Activated B cell treated with CpG ODN at 0.5 μM for 24 hours (primary cell): ENCODE results near the gene TMEM245. TPM values are rescaled to one million over a fixed set of nuclear protein-coding genes. Genes with fewer than 3 reads are reported as not detected.

Experiments
- ATAC-seq: fragments of 200-7000 bp; cut with Tn5 transposase; one replicate; pipeline ENCODE4 v1.10.0; 2021; ENCODE audit warnings: low read depth, mild to moderate bottlenecking, moderate library complexity
- CTCF ChIA-PET: fragments of 350-600 bp; sonication (Branson Sonifier 250); formaldehyde crosslinking; loops from one replicate; lab custom pipeline; 2021; ENCODE audit warnings: antibody characterized with exemption; lab: Charles Lee
- POLR2A ChIA-PET: fragments of 350-600 bp; sonication (Branson Sonifier 250); formaldehyde crosslinking; loops from one replicate; lab custom pipeline; 2021; ENCODE audit warnings: antibody characterized with exemption; lab: Charles Lee
- DNase-seq: peaks from one replicate; pipeline ENCODE4 v3.0.0; 2022
- H3K27ac Mint-ChIP-seq: one replicate; pipeline ENCODE4 v1.8.0; 2020; ENCODE audit warnings: mixed read lengths
- H3K27me3 Mint-ChIP-seq: one replicate; pipeline ENCODE4 v1.8.0; 2021; ENCODE audit warnings: mixed read lengths
- H3K36me3 Mint-ChIP-seq: one replicate; pipeline ENCODE4 v1.8.0; 2021; ENCODE audit warnings: low read depth, mixed read lengths
- H3K4me1 Mint-ChIP-seq: one replicate; pipeline ENCODE4 v1.8.0; 2021; ENCODE audit warnings: mixed read lengths
- H3K4me3 Mint-ChIP-seq: one replicate; pipeline ENCODE4 v1.8.0; 2020; ENCODE audit warnings: mild to moderate bottlenecking, mixed read lengths
- H3K9me3 Mint-ChIP-seq: one replicate; pipeline ENCODE4 v1.8.0; 2020; ENCODE audit warnings: mixed read lengths
- CTCF ChIP-seq: fragments of 200-600 bp; IDR thresholded peaks from one replicate; pipeline ENCODE4 v1.8.0; 2022; ENCODE audit warnings: antibody characterized with exemption, mild to moderate bottlenecking
- intact Hi-C: fragments of 100-400 bp; cut with micrococcal nuclease; formaldehyde crosslinking; loops from one replicate; pipeline ENCODE4 v1.15.1; 2024
- total RNA-seq: library from RNA; stranded (reverse); gene quantifications from 2 replicates; pipeline ENCODE4 v1.2.3, GENCODE V29; 2022

The TMEM245 gene
- total RNA-seq, 1 donor from 2014 or later = 20.6 TPM

- Mint-ChIP-seq H3K27me3 (no peaks in the 10 kb centered on the region), H3K4me1 (peaks cover 5% of the 10 kb centered on the region), H3K36me3 (no peaks in the 10 kb centered on the region), H3K4me3 (no peak overlapping the region), H3K9me3 (no peaks in the 10 kb centered on the region), H3K27ac (no peak overlapping the region)
- intact Hi-C loops = no loop called here
- DNase-seq = no peak
- no peak for TF ChIP-seq CTCF
- ChIA-PET CTCF (no interaction called here), POLR2A (no interaction called here)
- ATAC-seq = no peak
These were observed 4.4 kb upstream of the TMEM245 start for GRCh38 chr9:109124121-109124520.

GRCh38 chr9:109122726-109123621 lies 3.2 kb upstream of the TMEM245 start:
- ATAC-seq (no peak), DNase-seq (no peak)
- no peak overlapping the region for H3K27ac Mint-ChIP-seq
- intact Hi-C loops = no loop called here
- no peak overlapping the region for H3K4me3 Mint-ChIP-seq
- POLR2A ChIA-PET = no interaction called here
- H3K36me3 Mint-ChIP-seq = peaks cover 4% of the 10 kb centered on the region
- H3K27me3 Mint-ChIP-seq = no peaks in the 10 kb centered on the region
- CTCF ChIA-PET = no interaction called here
- no peaks in the 10 kb centered on the region for H3K9me3 Mint-ChIP-seq
- peaks cover 16% of the 10 kb centered on the region for H3K4me1 Mint-ChIP-seq
- no peak for TF ChIP-seq CTCF

GRCh38 chr9:109121232-109121796 lies 1.6 kb upstream of the TMEM245 start:
- peaks cover 10% of the 10 kb centered on the region for H3K36me3 Mint-ChIP-seq
- H3K4me3 Mint-ChIP-seq = no peak overlapping the region
- ATAC-seq (no peak), DNase-seq (no peak)
- no peak for TF ChIP-seq CTCF
- no peaks in the 10 kb centered on the region for H3K9me3 Mint-ChIP-seq
- ChIA-PET CTCF (interaction anchor here (0.6 kb wide), 1 partner anchor 24 kb away, joined by 3 read pairs; no protein-coding TSS in a partner anchor), POLR2A (no interaction called here)
- peaks cover 30% of the 10 kb centered on the region for H3K4me1 Mint-ChIP-seq
- no peak overlapping the region for H3K27ac Mint-ChIP-seq
- intact Hi-C loops = loop anchor here (2.0 kb wide), 2 partner anchors 199 to 289 kb away; partner anchors contain the start of gene EPB41L4B
- H3K27me3 Mint-ChIP-seq = no peaks in the 10 kb centered on the region

GRCh38 chr9:109120204-109120789 lies 550 bp upstream of the TMEM245 start:
- CTCF ChIA-PET = no interaction called here
- Mint-ChIP-seq H3K4me1 (peaks cover 34% of the 10 kb centered on the region), H3K4me3 (peak overlapping the region; percentile 88), H3K9me3 (no peaks in the 10 kb centered on the region), H3K27ac (no peak overlapping the region), H3K36me3 (peaks cover 10% of the 10 kb centered on the region), H3K27me3 (no peaks in the 10 kb centered on the region)
- DNase-seq (no peak), ATAC-seq (no peak)
- POLR2A ChIA-PET = interaction anchor here (0.6 to 1.6 kb wide), 8 partner anchors 9 to 1025 kb away, joined by 3 to 13 read pairs (median 4); no protein-coding TSS in a partner anchor
- intact Hi-C loops = loop anchor here (1.0 to 2.0 kb wide), 5 partner anchors 107 to 1136 kb away; partner anchors contain the start of genes ABITRAM, CTNNAL1, ELP1 and EPB41L4B
- no peak for TF ChIP-seq CTCF
